ENCODE results near the gene RUFY3.

DNA sequence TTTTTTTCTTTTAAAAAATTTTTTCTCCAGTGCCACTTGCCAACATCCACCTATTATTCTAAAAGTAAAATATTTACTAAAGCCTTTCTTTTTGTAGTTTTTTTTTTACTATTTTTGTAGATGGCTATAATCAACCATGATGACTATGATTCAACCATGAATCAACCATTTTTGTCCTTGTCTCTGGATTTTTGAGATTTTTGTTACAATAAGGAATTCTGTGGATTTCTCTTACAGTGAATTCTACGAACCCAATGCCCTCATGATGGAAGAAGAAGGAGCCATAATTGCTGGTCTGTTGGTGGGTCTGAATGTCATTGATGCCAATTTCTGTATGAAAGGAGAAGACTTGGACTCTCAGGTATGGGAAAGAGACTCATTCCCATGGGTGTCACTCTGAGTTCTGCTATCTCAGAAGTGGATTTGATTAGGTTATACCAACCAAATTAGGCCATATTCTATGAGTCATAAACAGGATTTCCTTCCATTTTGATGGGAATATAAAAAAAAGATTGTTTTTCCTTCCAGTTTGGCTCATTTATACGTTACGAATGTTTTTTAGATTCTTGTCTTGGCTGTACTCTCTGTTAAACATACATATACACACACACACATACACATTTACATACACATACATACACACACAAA lies 46.7 kb downstream of the RUFY3 start:
- TF ChIP-seq, protein P1, sequence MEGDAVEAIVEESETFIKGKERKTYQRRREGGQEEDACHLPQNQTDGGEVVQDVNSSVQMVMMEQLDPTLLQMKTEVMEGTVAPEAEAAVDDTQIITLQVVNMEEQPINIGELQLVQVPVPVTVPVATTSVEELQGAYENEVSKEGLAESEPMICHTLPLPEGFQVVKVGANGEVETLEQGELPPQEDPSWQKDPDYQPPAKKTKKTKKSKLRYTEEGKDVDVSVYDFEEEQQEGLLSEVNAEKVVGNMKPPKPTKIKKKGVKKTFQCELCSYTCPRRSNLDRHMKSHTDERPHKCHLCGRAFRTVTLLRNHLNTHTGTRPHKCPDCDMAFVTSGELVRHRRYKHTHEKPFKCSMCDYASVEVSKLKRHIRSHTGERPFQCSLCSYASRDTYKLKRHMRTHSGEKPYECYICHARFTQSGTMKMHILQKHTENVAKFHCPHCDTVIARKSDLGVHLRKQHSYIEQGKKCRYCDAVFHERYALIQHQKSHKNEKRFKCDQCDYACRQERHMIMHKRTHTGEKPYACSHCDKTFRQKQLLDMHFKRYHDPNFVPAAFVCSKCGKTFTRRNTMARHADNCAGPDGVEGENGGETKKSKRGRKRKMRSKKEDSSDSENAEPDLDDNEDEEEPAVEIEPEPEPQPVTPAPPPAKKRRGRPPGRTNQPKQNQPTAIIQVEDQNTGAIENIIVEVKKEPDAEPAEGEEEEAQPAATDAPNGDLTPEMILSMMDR (IDR thresholded peaks at IDR 0.05; ENCODE audit: low read depth, low read length, poor library complexity, severe bottlenecking) = no peak
- TF ChIP-seq EZH2phosphoT487 (IDR thresholded peaks at IDR 0.05; ENCODE audit: borderline replicate concordance, low read length) = no peak

Data from DOHH2 (cell line).